Omental fat pad (tissue), 4 donors: ENCODE results near the gene LGALS3BP. TPM values are rescaled to one million over a fixed set of nuclear protein-coding genes. Genes with fewer than 3 reads are reported as not detected.

Experiments
- ATAC-seq: fragments of 150-250 bp; one replicate; pipeline ENCODE4 v1.9.1; 2016; ENCODE audit warnings: mild to moderate bottlenecking, moderate library complexity; ENCODE audit not compliant: low FRiP score
- DNase-seq: peaks from one replicate; pipeline ENCODE4 v3.0.0-alpha.2; 2019; ENCODE audit warnings: low spot score
- CTCF ChIP-seq, 3 donors: fragments of 450-650 bp; IDR thresholded peaks; one replicate each; pipeline ENCODE4 v1.5.1; 2016 to 2017; ENCODE audit warnings: antibody characterized with exemption in 3 of 3, mild to moderate bottlenecking in 3 of 3, moderate library complexity in 2 of 3
- total RNA-seq, 4 donors: library from RNA; depleted of rRNA; stranded (reverse); fragments of >200 nt; gene quantifications; one replicate each; pipeline ENCODE4 v1.1.0, GENCODE V29; 2016

Gene LGALS3BP
- 100 to 1,000 TPM; 325 to 516 (median 441) TPM for total RNA-seq

- DNase-seq, result peak; percentile 44
- peak; percentile 82 for ATAC-seq
- TF ChIP-seq CTCF (IDR thresholded peaks at IDR 0.05), result no peak
Measured at GRCh38 chr17:78979780-78980623, at the start of gene LGALS3BP. Gene LGALS3BP, minus strand, starts transcription at chr17:78979923. Its CDS starts 2,732 bp downstream, at chr17:78977191.

- TF ChIP-seq CTCF (IDR thresholded peaks at IDR 0.05), result no peak
- DNase-seq, result no peak
- ATAC-seq, result no peak
Measured at GRCh38 chr17:79028496-79029326, 49.0 kb upstream of the LGALS3BP start.

GRCh38 chr17:79027925-79028491 is 48.3 kb upstream of the LGALS3BP start:
- no peak for TF ChIP-seq CTCF (IDR thresholded peaks at IDR 0.05)
- no peak for ATAC-seq
- DNase-seq, result no peak

- no peak for TF ChIP-seq CTCF (IDR thresholded peaks at IDR 0.05)
- DNase-seq, result no peak
- ATAC-seq, result no peak
Measured at GRCh38 chr17:79027274-79027924, 47.7 kb upstream of the LGALS3BP start.

GRCh38 chr17:79026376-79027273 is 46.9 kb upstream of the LGALS3BP start:
- peak; percentile 39 for ATAC-seq

More at GRCh38 chr17:79026376-79027273, 46.9 kb upstream of the LGALS3BP start:
- TF ChIP-seq CTCF (IDR thresholded peaks at IDR 0.05), result no peak
- peak; percentile 23 for DNase-seq
